ENCODE results near the gene FGD3.

- TF ChIP-seq, protein P1, sequence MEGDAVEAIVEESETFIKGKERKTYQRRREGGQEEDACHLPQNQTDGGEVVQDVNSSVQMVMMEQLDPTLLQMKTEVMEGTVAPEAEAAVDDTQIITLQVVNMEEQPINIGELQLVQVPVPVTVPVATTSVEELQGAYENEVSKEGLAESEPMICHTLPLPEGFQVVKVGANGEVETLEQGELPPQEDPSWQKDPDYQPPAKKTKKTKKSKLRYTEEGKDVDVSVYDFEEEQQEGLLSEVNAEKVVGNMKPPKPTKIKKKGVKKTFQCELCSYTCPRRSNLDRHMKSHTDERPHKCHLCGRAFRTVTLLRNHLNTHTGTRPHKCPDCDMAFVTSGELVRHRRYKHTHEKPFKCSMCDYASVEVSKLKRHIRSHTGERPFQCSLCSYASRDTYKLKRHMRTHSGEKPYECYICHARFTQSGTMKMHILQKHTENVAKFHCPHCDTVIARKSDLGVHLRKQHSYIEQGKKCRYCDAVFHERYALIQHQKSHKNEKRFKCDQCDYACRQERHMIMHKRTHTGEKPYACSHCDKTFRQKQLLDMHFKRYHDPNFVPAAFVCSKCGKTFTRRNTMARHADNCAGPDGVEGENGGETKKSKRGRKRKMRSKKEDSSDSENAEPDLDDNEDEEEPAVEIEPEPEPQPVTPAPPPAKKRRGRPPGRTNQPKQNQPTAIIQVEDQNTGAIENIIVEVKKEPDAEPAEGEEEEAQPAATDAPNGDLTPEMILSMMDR (IDR thresholded peaks at IDR 0.05): no peak
- TF ChIP-seq POLR2A (IDR thresholded peaks at IDR 0.05) (no peak), POLR2AphosphoS5 (IDR thresholded peaks at IDR 0.05) (no peak), EP300 (IDR thresholded peaks at IDR 0.05) (no peak)
Measured at GRCh38 chr9:93022721-93023520, 75.6 kb downstream of the FGD3 start.

All from upper lobe of left lung (tissue), 4 donors.